HUDEP-2 (cell line): Measurements from ENCODE around the gene SEMA4F.

Experiments
- DNase-seq, 76 experiments: peaks; one replicate each; lab custom pipeline; 2025; ENCODE audit not compliant: unreplicated experiment in 76 of 76; lab: John Stamatoyannopoulos, UW

The SEMA4F gene

GRCh38 chr2:74658516-74658915 is 4.5 kb downstream of the SEMA4F start:
- no peak for DNase-seq

DNA sequence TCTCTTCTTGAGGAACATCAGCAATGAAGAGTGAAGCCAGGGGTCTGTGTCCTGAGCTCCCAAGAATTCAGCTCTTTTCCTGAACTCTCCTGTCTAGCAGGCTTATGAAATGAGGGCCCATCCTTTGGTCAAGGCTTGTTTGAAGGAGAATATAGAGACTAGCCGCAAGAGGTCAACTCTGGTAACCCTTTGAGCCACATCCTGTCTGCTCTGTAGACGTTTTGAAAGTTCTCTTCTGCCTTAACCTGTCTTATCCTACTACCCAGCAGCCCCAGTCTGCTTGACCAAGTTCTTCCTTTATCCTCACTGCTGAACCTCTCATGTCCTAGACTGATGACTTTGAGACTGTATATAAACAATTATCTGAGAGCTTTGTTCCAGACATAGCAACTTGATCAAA is 5.4 kb downstream of the SEMA4F start:
- DNase-seq: no peak

GRCh38 chr2:74668087-74668486 is 14.0 kb downstream of the SEMA4F start:
- no peak for DNase-seq

DNA sequence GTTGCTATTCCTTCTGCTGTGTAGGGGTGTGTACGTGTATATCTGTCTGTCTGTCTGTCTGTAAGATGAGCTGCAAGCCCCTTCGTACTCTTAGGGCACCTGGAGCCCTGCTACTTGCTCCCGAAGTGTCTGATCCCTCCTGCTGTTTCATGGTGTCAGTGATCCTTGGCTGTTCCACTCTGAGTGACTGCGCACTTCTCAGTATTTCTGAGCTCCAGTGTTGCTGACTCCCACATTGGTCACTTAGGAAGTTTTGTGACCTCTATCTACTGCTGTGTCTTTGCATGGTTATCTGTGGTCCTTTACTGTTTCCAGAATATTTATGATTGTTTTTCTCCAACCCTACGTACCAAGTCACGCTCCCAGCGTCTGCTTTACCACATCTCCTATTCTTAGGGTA is 16.2 kb downstream of the SEMA4F start:
- DNase-seq: no peak

DNA sequence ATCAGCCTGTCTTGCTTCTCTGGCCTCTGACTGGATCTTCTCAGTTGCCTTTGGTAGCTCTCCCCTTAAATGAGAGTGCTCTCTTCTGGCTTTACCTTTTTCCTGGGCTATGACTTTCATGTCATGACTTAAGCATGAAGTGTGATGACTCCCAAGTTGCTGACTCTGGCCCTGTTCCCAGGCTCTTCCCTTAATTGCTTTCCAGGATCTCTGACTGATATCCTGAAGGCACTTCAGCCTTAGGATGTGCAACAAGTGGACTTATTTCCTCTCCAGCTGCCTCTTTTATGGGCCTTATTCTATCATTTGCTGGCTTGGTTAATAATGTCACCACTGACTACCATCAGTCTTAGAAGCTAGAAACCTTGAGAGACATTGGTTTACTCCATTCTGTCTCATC is 17.4 kb downstream of the SEMA4F start:
- no peak for DNase-seq

DNA sequence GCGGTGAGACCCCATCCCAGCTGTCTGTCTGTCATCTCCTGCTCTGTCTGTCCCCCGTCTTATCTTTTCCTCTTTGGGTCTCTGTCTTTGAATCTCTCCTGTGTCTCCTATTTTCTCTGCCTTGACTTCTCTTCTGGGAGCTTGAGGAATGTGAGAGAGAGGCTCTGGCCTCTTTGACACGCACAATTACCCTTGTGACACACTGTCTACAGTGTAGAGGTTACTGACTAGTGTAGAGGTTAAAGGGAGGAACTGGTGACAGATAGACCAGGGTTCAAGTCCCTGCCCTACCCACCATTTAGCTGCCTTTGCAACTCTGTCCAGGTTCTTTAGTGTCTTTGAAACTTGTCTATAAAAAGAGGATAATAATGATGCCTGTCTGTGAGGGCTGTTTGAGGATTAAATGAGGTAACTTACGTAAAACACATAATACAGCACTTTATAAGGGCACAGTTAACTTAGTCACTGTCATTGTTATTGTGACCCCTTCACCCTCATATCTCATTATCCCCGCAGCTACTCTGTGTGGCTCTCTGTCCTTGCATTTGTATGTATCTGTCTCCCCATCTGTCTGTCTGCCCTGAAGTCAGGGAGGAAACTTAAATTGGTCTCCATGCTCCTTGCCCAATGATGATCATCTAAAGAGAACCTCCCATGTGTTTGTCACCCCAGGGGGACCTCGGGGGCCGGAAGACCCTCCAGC is 19.9 kb downstream of the SEMA4F start:
- no peak for DNase-seq

DNA sequence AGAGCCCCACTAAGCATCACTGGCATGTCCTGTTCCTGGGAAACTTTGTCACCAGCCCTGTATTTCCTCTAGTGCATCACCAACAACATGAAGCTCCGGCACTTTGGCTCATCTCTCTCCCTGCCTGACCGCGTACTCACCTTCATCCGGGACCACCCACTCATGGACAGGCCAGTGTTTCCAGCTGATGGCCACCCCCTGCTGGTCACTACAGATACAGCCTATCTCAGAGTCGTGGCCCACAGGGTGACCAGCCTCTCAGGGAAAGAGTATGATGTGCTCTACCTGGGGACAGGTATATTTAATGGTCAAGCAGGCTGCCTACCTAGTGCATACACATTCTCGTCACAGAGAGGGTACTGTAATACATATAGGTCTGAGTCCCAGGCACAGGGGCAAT is 21.0 kb downstream of the SEMA4F start:
- no peak for DNase-seq

- DNase-seq: no peak
Observed at GRCh38 chr2:74676331-74676730, 22.3 kb downstream of the SEMA4F start.

- DNase-seq: no peak
Observed at GRCh38 chr2:74679615-74680014, 25.6 kb downstream of the SEMA4F start.

DNA sequence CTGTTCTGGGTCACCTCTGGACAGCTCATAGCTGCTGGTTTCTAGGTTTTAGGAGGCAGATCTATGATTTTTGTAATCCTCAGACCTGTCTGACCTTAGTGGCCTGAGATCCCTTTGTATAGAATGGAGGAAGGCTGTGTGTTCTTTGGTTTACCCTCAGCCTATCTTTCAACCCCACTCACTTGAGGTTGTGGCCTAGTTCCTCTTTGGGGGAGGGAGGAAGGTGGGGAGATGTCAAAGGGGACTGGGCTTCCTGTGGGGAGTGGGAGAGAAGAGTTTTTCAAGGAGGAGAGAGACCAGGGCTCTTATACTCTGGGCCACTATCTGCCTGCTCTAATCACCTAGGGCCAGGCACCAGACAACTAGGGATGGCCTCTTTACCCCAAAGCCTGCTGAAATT is 28.5 kb downstream of the SEMA4F start:
- no peak for DNase-seq

- DNase-seq: no peak
Observed at GRCh38 chr2:74685408-74685807, 31.4 kb downstream of the SEMA4F start.

DNA sequence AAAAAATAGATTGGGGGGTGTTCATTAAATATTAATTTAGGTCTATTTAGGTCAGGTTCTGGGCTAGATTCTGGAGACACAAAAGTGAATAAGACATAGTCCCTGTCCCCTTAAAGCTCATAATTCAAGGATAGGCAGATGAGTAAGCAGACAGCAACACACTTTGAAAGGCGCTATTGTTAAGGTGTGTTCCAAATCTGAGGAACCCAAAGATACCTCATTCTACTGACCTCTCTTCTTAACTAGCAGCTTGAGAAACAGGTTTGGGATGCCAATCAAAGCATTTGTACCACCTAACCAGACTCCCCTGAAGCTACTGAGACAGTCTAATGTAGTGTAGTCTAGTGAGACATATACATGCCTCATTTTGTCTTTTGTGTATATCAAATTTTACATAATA is 34.8 kb downstream of the SEMA4F start:
- no peak for DNase-seq

GRCh38 chr2:74689671-74690070 is 35.6 kb downstream of the SEMA4F start:
- DNase-seq: no peak

- DNase-seq: peak in 24 of 76 experiments; percentile 1 to 59 (median 25)
Observed at GRCh38 chr2:74690571-74690970, 36.5 kb downstream of the SEMA4F start.

DNA sequence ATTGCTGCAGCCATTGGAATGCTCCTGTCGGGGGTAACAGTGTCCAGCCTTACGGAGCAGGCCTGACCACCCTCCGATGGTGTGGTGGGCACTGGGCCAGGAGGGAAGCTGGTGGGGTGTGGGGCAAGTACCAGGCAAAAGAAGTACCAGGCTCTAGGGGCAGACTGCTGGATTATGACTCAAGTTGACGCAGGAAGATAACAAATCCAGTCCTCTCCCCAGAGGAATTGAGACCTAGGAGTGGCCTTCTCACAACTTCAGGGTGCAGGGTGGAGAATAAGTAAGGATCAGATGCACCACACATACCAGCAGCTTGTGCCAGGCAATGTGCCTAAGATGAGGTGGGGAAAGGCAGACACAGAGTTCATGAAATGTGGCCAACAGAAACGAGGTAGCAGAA is 37.9 kb downstream of the SEMA4F start:
- DNase-seq: no peak

- no peak for DNase-seq
Observed at GRCh38 chr2:74693213-74693612, 39.2 kb downstream of the SEMA4F start.

DNA sequence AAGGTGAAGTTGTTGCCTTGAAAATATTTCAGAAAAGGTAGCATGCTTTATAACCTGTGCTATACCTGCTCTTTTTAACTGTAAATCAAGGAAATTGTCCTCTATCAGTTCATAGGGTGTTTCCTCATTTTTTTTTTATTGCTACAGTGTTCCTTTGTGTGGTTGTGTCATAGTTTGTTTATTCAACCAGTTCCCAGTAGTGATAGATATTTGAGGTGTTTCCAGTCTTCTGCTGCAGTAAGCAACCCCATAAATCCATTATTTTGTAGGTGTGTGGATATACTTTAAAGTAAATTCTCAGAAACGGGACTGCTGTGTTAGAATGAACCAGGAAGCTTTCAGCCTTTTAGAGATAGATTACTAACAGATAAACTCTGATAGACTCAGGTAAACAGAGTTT is 39.6 kb downstream of the SEMA4F start:
- DNase-seq: no peak

DNA sequence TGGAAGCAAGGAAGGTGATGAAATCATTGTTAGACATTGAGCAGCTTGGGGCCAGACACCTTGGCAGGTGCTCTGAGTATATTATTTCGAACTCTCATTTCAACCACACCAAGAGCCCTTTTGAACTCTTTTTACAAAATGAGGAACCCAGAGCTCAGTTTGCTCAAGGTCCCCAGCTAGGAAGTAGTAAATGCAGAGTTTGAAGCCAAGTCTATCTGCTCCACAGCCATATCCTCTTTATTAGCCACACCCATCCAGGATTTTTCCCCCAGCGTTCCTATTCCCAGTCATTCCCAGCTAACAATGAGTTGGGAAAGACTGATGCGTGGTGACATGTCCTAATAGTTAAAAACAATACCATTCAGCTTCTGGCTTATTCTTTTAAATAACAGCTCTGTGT is 40.2 kb downstream of the SEMA4F start:
- DNase-seq: no peak

GRCh38 chr2:74695663-74696062 is 41.6 kb downstream of the SEMA4F start:
- DNase-seq: no peak

- DNase-seq: no peak
Observed at GRCh38 chr2:74696829-74697228, 42.8 kb downstream of the SEMA4F start.

- no peak for DNase-seq
Observed at GRCh38 chr2:74700643-74701372, 46.8 kb downstream of the SEMA4F start.

- no peak for DNase-seq
Observed at GRCh38 chr2:74702001-74702715, 48.1 kb downstream of the SEMA4F start.
